GM23338 (cell line): ENCODE results near the gene UBE2S. TPM values are rescaled to one million over a fixed set of nuclear protein-coding genes. Genes with fewer than 3 reads are reported as not detected.
"Not testable (repeated sequence)": the region's sequence is repeated elsewhere in the genome, so short reads cannot be mapped to it uniquely, and the experiment has no call there.

ENCODE experiments used
- ATAC-seq: fragments of 200-7000 bp; cut with Tn5 transposase; 3 replicates; pipeline ENCODE4 v1.9.1; 2020
- DNase-seq: peaks from one replicate; pipeline ENCODE4 v3.0.0-alpha.2; 2015; ENCODE audit warnings: low spot score
- H2AFZ ChIP-seq: fragments of 200-600 bp; sonication (generic); 2 replicates; pipeline ENCODE4 v1.8.0; 2016; ENCODE audit warnings: antibody characterized with exemption, mild to moderate bottlenecking, moderate library complexity
- H3F3A ChIP-seq: fragments of 200-600 bp; sonication (generic); replicated peaks from 2 replicates; pipeline ENCODE4 v1.8.0; 2017; ENCODE audit warnings: antibody characterized with exemption, mixed run types, low read depth
- H3K27ac ChIP-seq: fragments of 200-600 bp; sonication (generic); 2 replicates; pipeline ENCODE4 v1.6.1; 2016; ENCODE audit warnings: low read depth
- H3K27me3 ChIP-seq: fragments of 200-600 bp; sonication (generic); 2 replicates; pipeline ENCODE4 v1.8.0; 2016; ENCODE audit warnings: mild to moderate bottlenecking, mixed run types, moderate library complexity; ENCODE audit not compliant: insufficient read depth
- H3K36me3 ChIP-seq: fragments of 200-600 bp; sonication (generic); 2 replicates; pipeline ENCODE4 v1.8.0; 2016; ENCODE audit warnings: mild to moderate bottlenecking; ENCODE audit not compliant: insufficient read depth
- H3K4me1 ChIP-seq: fragments of 200-600 bp; sonication (generic); 2 replicates; pipeline ENCODE4 v1.8.0; 2016; ENCODE audit warnings: mild to moderate bottlenecking, moderate library complexity; ENCODE audit not compliant: insufficient read depth
- H3K4me2 ChIP-seq: fragments of 200-600 bp; sonication (generic); 2 replicates; pipeline ENCODE4 v1.7.1; 2017; ENCODE audit warnings: mixed run types
- H3K4me3 ChIP-seq: fragments of 200-600 bp; sonication (generic); 2 replicates; pipeline ENCODE4 v1.6.1; 2016; ENCODE audit warnings: mixed run types
- H3K79me2 ChIP-seq: fragments of 200-600 bp; sonication (generic); replicated peaks from 2 replicates; pipeline ENCODE4 v1.8.0; 2017; ENCODE audit warnings: mild to moderate bottlenecking; ENCODE audit not compliant: insufficient read depth
- H3K9me2 ChIP-seq: fragments of 200-600 bp; sonication (generic); 2 replicates; pipeline ENCODE4 v1.8.0; 2017; ENCODE audit not compliant: insufficient read depth
- H4K20me1 ChIP-seq: fragments of 200-600 bp; sonication (generic); replicated peaks from 2 replicates; pipeline ENCODE4 v1.8.0; 2017; ENCODE audit warnings: mild to moderate bottlenecking; ENCODE audit not compliant: insufficient read depth
- H3K27ac Mint-ChIP-seq: 2 replicates; pipeline ENCODE4 v1.8.0; 2020; ENCODE audit warnings: inconsistent platforms, mild to moderate bottlenecking, moderate library complexity, mixed read lengths
- H3K27me3 Mint-ChIP-seq: 3 replicates; pipeline ENCODE4 v1.8.0; 2022; ENCODE audit warnings: low read depth, mild to moderate bottlenecking, moderate library complexity, mixed read lengths, inconsistent platforms; ENCODE audit not compliant: insufficient read depth, poor library complexity
- H3K36me3 Mint-ChIP-seq: 3 replicates; pipeline ENCODE4 v1.8.0; 2021; ENCODE audit warnings: low read depth, mild to moderate bottlenecking, inconsistent platforms, moderate library complexity, mixed read lengths
- H3K4me1 Mint-ChIP-seq: 3 replicates; pipeline ENCODE4 v1.8.0; 2020; ENCODE audit warnings: mild to moderate bottlenecking, inconsistent platforms, mixed read lengths
- H3K4me3 Mint-ChIP-seq: 3 replicates; pipeline ENCODE4 v1.8.0; 2021; ENCODE audit warnings: moderate library complexity, mild to moderate bottlenecking, inconsistent platforms, mixed read lengths
- H3K9me3 Mint-ChIP-seq: 3 replicates; pipeline ENCODE4 v1.8.0; 2020; ENCODE audit warnings: moderate library complexity, mild to moderate bottlenecking, inconsistent platforms, mixed read lengths
- CREB1 ChIP-seq: fragments of 250-450 bp; sonication (Bioruptor Pico); IDR thresholded peaks from 2 replicates; pipeline ENCODE4 v1.5.0; 2020; ENCODE audit warnings: low read depth, mild to moderate bottlenecking, moderate library complexity
- EZH2 ChIP-seq: fragments of 200-600 bp; sonication (generic); IDR thresholded peaks from one replicate; pipeline ENCODE4 v1.8.0; 2017; ENCODE audit warnings: antibody characterized with exemption, mild to moderate bottlenecking, low read depth; ENCODE audit not compliant: unreplicated experiment
- JUNB ChIP-seq: IDR thresholded peaks from one replicate; pipeline ENCODE4 v1.6.1; 2016; ENCODE audit warnings: antibody characterized with exemption; ENCODE audit not compliant: unreplicated experiment
- NANOG ChIP-seq: IDR thresholded peaks from 2 replicates; pipeline ENCODE4 v1.6.1; 2016; ENCODE audit warnings: antibody characterized with exemption, borderline replicate concordance
- POLR2AphosphoS5 ChIP-seq: IDR thresholded peaks from 2 replicates; pipeline ENCODE4 v1.6.1; 2016; ENCODE audit warnings: antibody characterized with exemption, low read depth
- STAT1 ChIP-seq: IDR thresholded peaks from one replicate; pipeline ENCODE4 v1.6.1; 2016; ENCODE audit warnings: antibody characterized with exemption; ENCODE audit not compliant: unreplicated experiment
- ZNF114 ChIP-seq: fragments of 250-450 bp; sonication (Bioruptor Pico); IDR thresholded peaks from 2 replicates; pipeline ENCODE4 v1.5.0; 2020; ENCODE audit warnings: mild to moderate bottlenecking, moderate library complexity
- ZNF331 ChIP-seq: fragments of 250-450 bp; sonication (Bioruptor Pico); IDR thresholded peaks from 2 replicates; pipeline ENCODE4 v1.5.0; 2020; ENCODE audit warnings: low read depth, mild to moderate bottlenecking, moderate library complexity
- ZNF462 ChIP-seq: fragments of 250-450 bp; sonication (Bioruptor Pico); IDR thresholded peaks from 2 replicates; pipeline ENCODE4 v1.5.0; 2020; ENCODE audit warnings: mild to moderate bottlenecking, moderate library complexity
- long read RNA-seq: library from polyadenylated mRNA; unstranded; transcript quantifications from one replicate; pipeline ENCODE4 v2.0.0, GENCODE V29; 2020; ENCODE audit not compliant: unreplicated experiment
- polyA plus RNA-seq: library from polyadenylated mRNA; unstranded; fragments of >200 nt; fragmentation: Nextera tagmentation; extraction: Ambion mirVana; gene quantifications from 2 replicates; pipeline ENCODE4 v1.2.1, GENCODE V29; 2016
- total RNA-seq: library from RNA; depleted of rRNA; stranded (reverse); fragments of >200 nt; shearing (Covaris generic); gene quantifications from 2 replicates; pipeline ENCODE4 v1.2.3, GENCODE V29; 2014; rRNA removed
- TF ChIP-seq, protein P1 (sequence below), 2 experiments: fragments of 200-600 bp in 1 of 2; sonication (generic) in 1 of 2; conservative IDR thresholded peaks; 2 replicates each; pipeline versions ENCODE4 v1.5.1 to v1.6.1; 2016 to 2017; ENCODE audit warnings: antibody characterized with exemption in 2 of 2, low read depth in 2 of 2, mild to moderate bottlenecking in 2 of 2, moderate library complexity in 1 of 2
- TF ChIP-seq, protein P2 (sequence below): IDR thresholded peaks from 2 replicates; pipeline ENCODE4 v1.6.1; 2016; ENCODE audit warnings: antibody characterized with exemption

UBE2S gene
- total RNA-seq (363 and 469 TPM in 2 replicates), polyA plus RNA-seq (523 and 533 TPM in 2 replicates)
- long read RNA-seq, transcript UBE2S-201 (4 exons, 2,548 nt), result major isoform, 26 of 35 reads
- long read RNA-seq, partial matches to known transcripts, result 9 of 35 reads
- long read RNA-seq, other reads (novel, unspliced or antisense), result 0 of 35 reads

GRCh38 chr19:55407550-55407799 lies at the start of gene UBE2S:
Gene UBE2S (minus strand): TSS chr19:55407788. CDS start chr19:55407589, 199 bp downstream.
- not testable (repeated sequence) for H3K27me3 ChIP-seq, H2AFZ ChIP-seq, DNase-seq, H3K9me2 ChIP-seq
- TF ChIP-seq POLR2AphosphoS5, result peak; percentile 98
- Mint-ChIP-seq H3K4me3 (peak within 1 kb of the TSS; percentile 91), H3K9me3 (peaks cover 30% of the 10 kb centered on the region), H3K27ac (peak within 1 kb of the TSS; percentile 98), H3K4me1 (peaks cover 25% of the 10 kb centered on the region), H3K27me3 (peaks cover 23% of the 10 kb centered on the region), H3K36me3 (peaks cover 70% of the 10 kb centered on the region)
- Histone ChIP-seq H4K20me1 (peaks cover 47% of the 10 kb centered on the region), H3K4me2 (peak within 1 kb of the TSS; percentile 93), H3K27ac (peak within 1 kb of the TSS; percentile 97), H3K36me3 (peaks cover 38% of the 10 kb centered on the region), H3F3A (peaks cover 43% of the 10 kb centered on the region), H3K4me1 (peaks cover 21% of the 10 kb centered on the region), H3K79me2 (peaks cover 44% of the 10 kb centered on the region), H3K4me3 (peak within 1 kb of the TSS; percentile 94)
- peak; percentile 72 for ATAC-seq

- DNase-seq, result no peak
- H3K79me2 ChIP-seq, result peaks cover 21% of the 10 kb centered on the region
- peaks cover 12% of the 10 kb centered on the region for H3K27me3 ChIP-seq
- no peaks in the 10 kb centered on the region; the same call in none of the 2 replicates for H4K20me1 ChIP-seq
- peaks cover 18% of the 10 kb centered on the region for H3K36me3 Mint-ChIP-seq
- H3K36me3 ChIP-seq, result no peaks in the 10 kb centered on the region
- no peak for ATAC-seq
- H3K9me2 ChIP-seq, result no peaks in the 10 kb centered on the region
- H3K27me3 Mint-ChIP-seq, result peaks cover 24% of the 10 kb centered on the region
- no peak overlapping the region for H2AFZ ChIP-seq
- no peak overlapping the region for H3K4me2 ChIP-seq
- H3K4me3 ChIP-seq, result no peak overlapping the region
- H3K27ac ChIP-seq, result no peak overlapping the region
- H3K4me3 Mint-ChIP-seq, result no peak overlapping the region
- H3K4me1 Mint-ChIP-seq, result peaks cover 23% of the 10 kb centered on the region
- TF ChIP-seq ZNF331 (no peak), NANOG (no peak), ZNF462 (CRISPR knock-in tag) (no peak), STAT1 (no peak), JUNB (no peak), CREB1 (no peak), EZH2 (no peak), ZNF114 (CRISPR knock-in tag) (no peak), POLR2AphosphoS5 (no peak)
- TF ChIP-seq, protein P1, sequence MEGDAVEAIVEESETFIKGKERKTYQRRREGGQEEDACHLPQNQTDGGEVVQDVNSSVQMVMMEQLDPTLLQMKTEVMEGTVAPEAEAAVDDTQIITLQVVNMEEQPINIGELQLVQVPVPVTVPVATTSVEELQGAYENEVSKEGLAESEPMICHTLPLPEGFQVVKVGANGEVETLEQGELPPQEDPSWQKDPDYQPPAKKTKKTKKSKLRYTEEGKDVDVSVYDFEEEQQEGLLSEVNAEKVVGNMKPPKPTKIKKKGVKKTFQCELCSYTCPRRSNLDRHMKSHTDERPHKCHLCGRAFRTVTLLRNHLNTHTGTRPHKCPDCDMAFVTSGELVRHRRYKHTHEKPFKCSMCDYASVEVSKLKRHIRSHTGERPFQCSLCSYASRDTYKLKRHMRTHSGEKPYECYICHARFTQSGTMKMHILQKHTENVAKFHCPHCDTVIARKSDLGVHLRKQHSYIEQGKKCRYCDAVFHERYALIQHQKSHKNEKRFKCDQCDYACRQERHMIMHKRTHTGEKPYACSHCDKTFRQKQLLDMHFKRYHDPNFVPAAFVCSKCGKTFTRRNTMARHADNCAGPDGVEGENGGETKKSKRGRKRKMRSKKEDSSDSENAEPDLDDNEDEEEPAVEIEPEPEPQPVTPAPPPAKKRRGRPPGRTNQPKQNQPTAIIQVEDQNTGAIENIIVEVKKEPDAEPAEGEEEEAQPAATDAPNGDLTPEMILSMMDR (conservative IDR thresholded peaks at IDR 0.05; ENCODE audit: low read depth in 2 of 2), result no peak
- TF ChIP-seq, protein P2, sequence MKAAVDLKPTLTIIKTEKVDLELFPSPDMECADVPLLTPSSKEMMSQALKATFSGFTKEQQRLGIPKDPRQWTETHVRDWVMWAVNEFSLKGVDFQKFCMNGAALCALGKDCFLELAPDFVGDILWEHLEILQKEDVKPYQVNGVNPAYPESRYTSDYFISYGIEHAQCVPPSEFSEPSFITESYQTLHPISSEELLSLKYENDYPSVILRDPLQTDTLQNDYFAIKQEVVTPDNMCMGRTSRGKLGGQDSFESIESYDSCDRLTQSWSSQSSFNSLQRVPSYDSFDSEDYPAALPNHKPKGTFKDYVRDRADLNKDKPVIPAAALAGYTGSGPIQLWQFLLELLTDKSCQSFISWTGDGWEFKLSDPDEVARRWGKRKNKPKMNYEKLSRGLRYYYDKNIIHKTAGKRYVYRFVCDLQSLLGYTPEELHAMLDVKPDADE, result no peak
- no peak overlapping the region; the same call in 1 of the 2 replicates for H3K27ac Mint-ChIP-seq
- no peaks in the 10 kb centered on the region; the same call in 2 of the 3 replicates for H3K9me3 Mint-ChIP-seq
- peaks cover 9% of the 10 kb centered on the region; the same call in 1 of the 2 replicates for H3F3A ChIP-seq
- peaks cover 17% of the 10 kb centered on the region for H3K4me1 ChIP-seq
Observed at GRCh38 chr19:55456347-55456746, 48.8 kb upstream of the UBE2S start.
